TTC549 (cell line): Measurements from ENCODE around the gene CPNE4.
"Not testable (repeated sequence)": the region's sequence is repeated elsewhere in the genome, so short reads cannot be mapped to it uniquely, and the experiment has no call there.

Source experiments
- FAIRE-seq: peaks from 2 replicates; lab custom pipeline; 2012; peaks lifted over from hg19 to GRCh38; lab: Jason Lieb, UNC

Gene CPNE4

DNA sequence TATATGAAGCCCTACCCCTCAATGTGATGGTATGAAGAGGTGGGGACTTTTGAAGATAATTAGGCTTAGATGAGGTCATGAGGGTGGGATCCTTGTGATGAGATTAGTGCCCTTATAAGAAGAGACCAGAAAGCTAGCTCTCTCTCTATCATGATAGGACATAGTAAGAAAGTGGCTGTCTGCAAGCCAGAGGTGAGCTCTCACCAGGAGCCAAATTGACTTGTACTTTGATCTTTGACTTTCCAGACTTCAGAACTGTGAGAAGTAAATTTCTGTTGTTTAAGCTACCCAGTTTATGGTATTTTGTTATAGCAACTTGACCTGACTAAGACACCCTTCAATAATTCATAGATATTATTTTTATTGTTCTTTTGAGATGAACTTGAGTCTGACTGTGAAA lies 502.2 kb downstream of the CPNE4 start:
- no peak for FAIRE-seq

DNA sequence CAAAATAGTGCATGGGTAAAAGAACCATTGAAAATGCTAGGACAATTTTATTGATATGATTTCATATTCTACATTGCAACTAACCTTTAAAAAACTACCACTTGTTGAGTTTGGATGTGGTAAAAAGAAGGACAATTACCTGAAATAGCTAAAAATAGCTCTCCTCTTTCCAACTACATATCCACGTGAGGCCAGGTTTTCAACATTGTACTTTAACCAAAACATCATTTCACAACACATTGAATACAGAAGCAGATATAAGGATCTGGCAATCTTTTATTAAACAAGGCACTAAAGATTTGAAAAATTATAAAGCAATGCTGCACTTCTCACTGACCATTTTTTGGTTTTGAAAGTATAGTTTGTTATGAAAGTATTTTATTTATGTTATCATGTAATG lies 504.0 kb downstream of the CPNE4 start:
- no peak for FAIRE-seq

- FAIRE-seq = no peak
These were observed 504.4 kb downstream of the CPNE4 start for GRCh38 chr3:131530388-131530787.

DNA sequence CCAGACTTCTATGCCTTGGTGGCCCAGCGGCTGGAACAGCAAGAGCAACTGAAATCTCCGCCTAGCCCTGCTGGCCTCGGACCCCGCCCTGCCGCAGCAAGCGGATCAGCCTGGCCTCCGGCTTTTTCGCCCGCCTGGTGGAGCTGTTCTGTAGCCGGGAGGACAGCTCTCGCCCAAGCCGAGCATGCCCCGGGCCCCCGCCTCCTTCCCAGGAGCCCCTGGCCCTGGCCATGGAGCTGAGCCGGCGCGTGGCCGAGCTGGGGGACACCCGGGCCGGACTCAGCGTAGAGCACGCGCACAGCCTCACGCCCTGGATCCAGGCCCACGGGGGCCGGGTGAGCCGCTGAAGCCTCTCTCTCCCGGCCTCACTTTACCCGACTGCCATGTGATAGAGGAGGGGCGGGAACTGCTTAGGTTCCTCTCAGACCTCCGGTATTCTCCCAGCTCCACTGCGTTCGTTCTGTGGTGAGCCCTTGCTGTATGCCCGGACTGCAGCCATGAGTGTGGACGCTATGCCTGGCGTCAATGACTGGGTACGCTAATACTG lies 507.9 kb downstream of the CPNE4 start:
- FAIRE-seq = no peak

- FAIRE-seq = no peak
These were observed 516.1 kb downstream of the CPNE4 start for GRCh38 chr3:131518680-131519079.

DNA sequence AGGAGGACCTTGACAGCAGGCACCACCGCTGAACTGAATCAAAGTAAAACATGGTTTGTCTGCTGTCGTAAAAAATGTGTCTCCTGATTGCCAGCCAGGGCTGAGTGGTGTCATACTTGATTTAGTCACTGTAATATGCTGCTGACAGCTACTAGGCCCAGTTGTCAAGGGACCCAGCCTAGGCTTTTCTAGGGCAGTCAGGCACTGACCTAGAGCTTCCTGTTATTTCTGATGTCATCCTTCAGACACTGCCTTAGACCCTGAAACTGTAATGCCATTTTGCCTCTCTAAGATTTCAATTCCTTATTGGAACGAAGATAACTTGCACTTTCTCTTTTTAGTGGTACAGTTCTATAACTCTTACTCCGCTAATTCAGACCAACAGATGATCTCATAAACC lies 529.4 kb downstream of the CPNE4 start:
- FAIRE-seq = no peak

DNA sequence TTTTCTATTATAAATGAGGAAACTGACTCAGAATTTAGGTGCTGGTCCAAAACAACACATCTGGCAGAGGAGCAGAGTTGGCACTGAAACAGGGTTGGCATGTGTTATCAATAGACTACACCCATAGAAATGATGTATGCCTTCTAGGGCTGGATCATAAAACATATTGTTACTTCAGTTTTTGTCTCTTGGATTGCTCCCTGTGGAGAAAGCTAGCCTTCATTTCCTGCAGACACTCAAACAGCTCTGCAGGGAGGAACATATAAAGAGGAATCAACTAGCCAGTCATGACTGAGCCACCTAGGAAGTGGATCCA lies 531.5 kb downstream of the CPNE4 start:
- no peak for FAIRE-seq

DNA sequence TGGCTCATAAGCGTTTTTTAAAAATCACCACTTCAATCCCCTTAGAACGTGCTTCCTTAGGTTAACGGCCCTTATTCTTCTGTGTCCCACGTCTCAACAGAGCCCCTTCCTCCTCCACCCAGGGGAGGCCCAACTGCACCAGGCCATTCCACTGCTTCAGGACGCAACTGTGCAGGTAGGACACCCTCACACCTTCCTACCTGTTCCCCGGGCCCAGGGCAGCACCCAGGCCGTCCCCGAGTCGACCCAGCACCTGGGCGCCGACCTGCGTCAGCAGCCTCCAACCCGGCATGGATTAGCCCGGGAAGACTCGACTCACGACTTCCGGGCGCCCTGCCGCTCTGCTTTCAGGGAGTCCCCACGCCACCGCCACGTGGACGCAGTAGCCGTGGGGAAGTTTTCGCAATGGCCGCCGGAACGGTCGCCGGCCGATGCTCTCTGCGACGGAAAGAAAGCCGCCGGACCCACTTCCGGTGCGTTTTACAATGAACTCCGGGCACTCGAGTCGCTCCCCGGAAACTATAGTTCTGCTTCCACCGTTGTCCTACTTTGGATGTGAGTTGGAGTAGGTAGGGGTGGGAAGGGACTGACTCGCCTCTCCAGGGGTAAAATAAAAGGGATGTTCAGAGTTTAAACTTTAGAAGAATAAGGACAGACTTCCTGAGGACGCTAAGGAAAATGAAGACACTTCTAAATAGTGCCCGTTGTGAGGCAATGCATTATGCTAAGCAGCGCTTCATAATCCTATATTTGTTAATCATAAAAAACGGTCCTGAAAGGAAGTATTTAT lies 532.1 kb downstream of the CPNE4 start, which contains the start of gene MRPL3:
MRPL3 (minus strand) TSS at position 442 of the 790 bp plus-strand sequence; CDS start at position 292, 150 bp downstream.
- FAIRE-seq = no peak

GRCh38 chr3:131501949-131502348 lies 532.9 kb downstream of the CPNE4 start:
- FAIRE-seq = no peak

DNA sequence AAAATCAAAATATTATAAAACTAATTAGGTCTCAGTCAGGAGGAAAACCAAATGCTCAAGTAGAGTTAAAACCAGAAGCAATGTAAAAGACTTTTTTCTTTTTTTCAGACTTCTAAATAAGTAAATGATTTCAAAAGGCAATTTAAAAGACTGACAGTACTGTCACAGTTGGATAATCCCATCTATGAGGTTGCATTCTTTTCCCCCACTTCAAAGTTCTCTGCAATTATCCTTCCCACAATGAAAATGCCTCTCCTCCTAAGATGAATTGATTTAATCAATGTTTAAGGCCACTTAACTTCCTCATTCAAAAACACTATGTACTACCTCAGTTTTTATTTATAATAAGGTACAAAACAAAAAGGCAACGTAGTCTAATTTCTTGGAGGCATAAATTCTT lies 540.1 kb downstream of the CPNE4 start:
- FAIRE-seq = no peak

GRCh38 chr3:131491775-131492174 lies 543.0 kb downstream of the CPNE4 start:
- FAIRE-seq = no peak

DNA sequence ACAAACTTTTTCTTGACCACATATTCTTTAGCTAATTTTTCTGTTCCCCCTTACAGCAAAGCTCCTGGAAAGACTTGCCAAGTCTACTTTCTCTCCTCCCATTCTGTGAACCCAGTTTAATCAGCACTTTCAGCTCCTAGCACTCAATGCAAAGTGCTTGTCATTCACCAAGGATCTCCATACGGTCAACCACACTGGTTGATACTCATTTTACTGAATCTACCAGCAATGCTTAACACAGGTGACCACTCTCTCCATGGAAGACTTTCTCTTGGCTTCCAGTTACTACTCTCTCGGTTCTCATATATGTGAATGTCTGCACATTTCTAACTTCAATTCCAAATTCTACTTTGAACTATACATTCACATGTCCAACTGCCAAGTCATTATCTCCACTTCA lies 543.7 kb downstream of the CPNE4 start:
- no peak for FAIRE-seq

- FAIRE-seq = not testable (repeated sequence)
These were observed 548.3 kb downstream of the CPNE4 start for GRCh38 chr3:131486545-131486944.

- no peak for FAIRE-seq
These were observed 549.7 kb downstream of the CPNE4 start for GRCh38 chr3:131485119-131485518.

GRCh38 chr3:131484496-131485111 lies 550.2 kb downstream of the CPNE4 start:
- no peak for FAIRE-seq
